IMR-90 (cell line): ENCODE data around the gene LRRTM3. TPM values are rescaled to one million over a fixed set of nuclear protein-coding genes. Genes with fewer than 3 reads are reported as not detected.

Experiments used
- ATAC-seq: fragments of 200-7000 bp; cut with Tn5 transposase; 2 replicates; pipeline ENCODE4 v1.9.1; 2020; ENCODE audit warnings: low read depth, mild to moderate bottlenecking, moderate library complexity
- BruUV-seq: library from RNA; stranded (reverse); fragments of 400-500 nt; replicated peaks from 2 replicates; lab custom pipeline; 2021; lab: Mats Ljungman, UMichigan
- CTCF ChIA-PET: fragments of 300-600 bp; formaldehyde crosslinking; extraction: SDS; loops from one replicate; lab custom pipeline; 2021; ENCODE audit warnings: antibody characterized with exemption; lab: Yijun Ruan, JAX
- POLR2A ChIA-PET: fragments of 300-600 bp; sonication (Branson Sonifier 250); formaldehyde crosslinking; loops from one replicate; lab custom pipeline; 2022; ENCODE audit warnings: antibody characterized with exemption; ENCODE audit not compliant: unreplicated experiment; lab: Charles Lee
- DNase-seq: peaks from one replicate; pipeline ENCODE4 v3.0.0; 2013
- H2AFZ ChIP-seq: replicated peaks from 2 replicates; pipeline ENCODE3; 2013; ENCODE audit warnings: low read length, mild to moderate bottlenecking; ENCODE audit not compliant: poor library complexity
- H2AK5ac ChIP-seq: 2 replicates; pipeline ENCODE4 v1.6.1; 2013; ENCODE audit warnings: low read depth, low read length, inconsistent platforms
- H2AK9ac ChIP-seq: replicated peaks from 2 replicates; pipeline ENCODE3; 2013; ENCODE audit warnings: mild to moderate bottlenecking, low read depth, low read length, moderate library complexity; ENCODE audit not compliant: poor library complexity
- H2BK120ac ChIP-seq: 2 replicates; pipeline ENCODE4 v1.6.1; 2013; ENCODE audit warnings: low read depth, low read length, inconsistent platforms
- H2BK15ac ChIP-seq: 3 replicates; pipeline ENCODE4 v1.6.1; 2013; ENCODE audit warnings: low read depth, low read length, inconsistent platforms
- H2BK20ac ChIP-seq: 2 replicates; pipeline ENCODE4 v1.6.1; 2013; ENCODE audit warnings: low read depth, mild to moderate bottlenecking, inconsistent platforms, low read length, moderate library complexity
- H2BK5ac ChIP-seq: 2 replicates; pipeline ENCODE4 v1.6.1; 2013; ENCODE audit warnings: mild to moderate bottlenecking, low read depth, low read length, inconsistent platforms; ENCODE audit not compliant: poor library complexity, severe bottlenecking
- H3K14ac ChIP-seq: replicated peaks from 2 replicates; pipeline ENCODE4 v1.6.1; 2013; ENCODE audit warnings: low read depth, low read length, inconsistent platforms
- H3K18ac ChIP-seq: 2 replicates; pipeline ENCODE4 v1.6.1; 2013; ENCODE audit warnings: low read depth, low read length, control low read depth
- H3K23ac ChIP-seq: 2 replicates; pipeline ENCODE4 v1.6.1; 2013; ENCODE audit warnings: low read depth, low read length, inconsistent platforms
- H3K27ac ChIP-seq: 2 replicates; pipeline ENCODE4 v1.5.1; 2013; ENCODE audit warnings: mild to moderate bottlenecking, control low read depth, low read length; ENCODE audit not compliant: insufficient read depth
- H3K27me3 ChIP-seq: 2 replicates; pipeline ENCODE4 v1.6.1; 2013; ENCODE audit warnings: low read length; ENCODE audit not compliant: control insufficient read depth, insufficient read depth
- H3K36me3 ChIP-seq: 2 replicates; pipeline ENCODE4 v1.6.1; 2013; ENCODE audit warnings: low read length, mixed read lengths; ENCODE audit not compliant: control insufficient read depth, insufficient read depth
- H3K4ac ChIP-seq: 2 replicates; pipeline ENCODE4 v1.6.1; 2013; ENCODE audit warnings: low read depth, low read length, inconsistent platforms
- H3K4me1 ChIP-seq: 2 replicates; pipeline ENCODE4 v1.6.1; 2013; ENCODE audit warnings: low read length, mixed read lengths; ENCODE audit not compliant: control insufficient read depth, insufficient read depth
- H3K4me2 ChIP-seq: 2 replicates; pipeline ENCODE4 v1.6.1; 2013; ENCODE audit warnings: low read depth, mild to moderate bottlenecking, control low read depth, low read length, moderate library complexity
- H3K4me3 ChIP-seq: 2 replicates; pipeline ENCODE4 v1.5.1; 2013; ENCODE audit warnings: low read depth, mild to moderate bottlenecking, control low read depth, low read length, moderate library complexity; ENCODE audit not compliant: insufficient read depth
- H3K56ac ChIP-seq: 2 replicates; pipeline ENCODE4 v1.6.1; 2013; ENCODE audit warnings: low read length, inconsistent platforms; ENCODE audit not compliant: insufficient read depth; ENCODE audit errors: extremely low read depth
- H3K79me1 ChIP-seq, 2 experiments: 2 replicates each; pipeline ENCODE4 v1.6.1; 2013; ENCODE audit warnings: low read length in 2 of 2, inconsistent platforms in 1 of 2, low read depth in 1 of 2
- H3K9ac ChIP-seq: 2 replicates; pipeline ENCODE4 v1.6.1; 2013; ENCODE audit warnings: low read depth, low read length, control low read depth
- H3K9me1 ChIP-seq: 2 replicates; pipeline ENCODE4 v1.6.1; 2013; ENCODE audit warnings: low read length, inconsistent platforms; ENCODE audit not compliant: insufficient read depth
- H3K9me3 ChIP-seq: 2 replicates; pipeline ENCODE4 v1.6.1; 2013; ENCODE audit warnings: low read length; ENCODE audit not compliant: control insufficient read depth, insufficient read depth
- H4K20me1 ChIP-seq: 2 replicates; pipeline ENCODE4 v1.6.1; 2013; ENCODE audit warnings: low read length, inconsistent platforms; ENCODE audit not compliant: insufficient read depth
- H4K5ac ChIP-seq: 2 replicates; pipeline ENCODE4 v1.6.1; 2013; ENCODE audit warnings: mild to moderate bottlenecking, low read depth, low read length, control low read depth
- H4K8ac ChIP-seq, 2 experiments: 2 replicates each; pipeline ENCODE4 v1.6.1; 2013; ENCODE audit warnings: low read depth in 2 of 2, low read length in 2 of 2, control low read depth in 1 of 2, inconsistent platforms in 1 of 2
- H4K91ac ChIP-seq: 2 replicates; pipeline ENCODE4 v1.6.1; 2013; ENCODE audit warnings: low read depth, low read length, inconsistent platforms; ENCODE audit not compliant: insufficient read depth
- BHLHE40 ChIP-seq: fragments of 150-350 bp; IDR thresholded peaks from 2 replicates; pipeline ENCODE4 v1.6.1; 2016; ENCODE audit warnings: mild to moderate bottlenecking, low read depth, low read length
- CEBPB ChIP-seq: IDR thresholded peaks from 2 replicates; pipeline ENCODE4 v1.6.1; 2012; ENCODE audit warnings: low read depth, low read length, improper control_type of control experiment
- CTCF ChIP-seq: conservative IDR thresholded peaks from 2 replicates; pipeline ENCODE4 v1.5.1; 2012; ENCODE audit warnings: mild to moderate bottlenecking, low read depth, low read length, improper control_type of control experiment
- ELK1 ChIP-seq: fragments of 150-350 bp; IDR thresholded peaks from 2 replicates; pipeline ENCODE4 v1.6.1; 2016; ENCODE audit warnings: low read depth, mild to moderate bottlenecking, low read length, moderate library complexity, borderline replicate concordance
- FOS ChIP-seq: fragments of 150-350 bp; IDR thresholded peaks from 2 replicates; pipeline ENCODE4 v1.6.1; 2016; ENCODE audit warnings: low read depth, low read length
- MAFK ChIP-seq: IDR thresholded peaks from 2 replicates; pipeline ENCODE4 v1.6.1; 2012; ENCODE audit warnings: low read depth, low read length, improper control_type of control experiment
- MAZ ChIP-seq: IDR thresholded peaks from 2 replicates; pipeline ENCODE4 v1.6.1; 2012; ENCODE audit warnings: low read depth, mild to moderate bottlenecking, low read length, improper control_type of control experiment, moderate library complexity, borderline replicate concordance
- MXI1 ChIP-seq: IDR thresholded peaks from 2 replicates; pipeline ENCODE4 v1.6.1; 2012; ENCODE audit warnings: low read depth, mild to moderate bottlenecking, low read length, moderate library complexity, borderline replicate concordance
- NFE2L2 ChIP-seq: fragments of 150-350 bp; IDR thresholded peaks from 2 replicates; pipeline ENCODE4 v1.6.1; 2016; ENCODE audit warnings: low read depth, mild to moderate bottlenecking, low read length
- POLR2A ChIP-seq: IDR thresholded peaks from 2 replicates; pipeline ENCODE4 v1.6.1; 2012; ENCODE audit warnings: mild to moderate bottlenecking, low read depth, low read length
- SMC3 ChIP-seq: fragments of 150-350 bp; IDR thresholded peaks from 2 replicates; pipeline ENCODE4 v1.6.1; 2016; ENCODE audit warnings: low read depth, mild to moderate bottlenecking, antibody characterized with exemption, low read length, moderate library complexity
- WGBS, 2 experiments: methylation state at CpG; one replicate each; pipeline versions ENCODE4 v1.1.5 to v1.1.7; 2013; ENCODE audit warnings: missing lambda C conversion rate in 2 of 2; ENCODE audit not compliant: insufficient read length in 1 of 2; ENCODE audit errors: extremely low coverage in 2 of 2; 5-methylcytosine and 5-hydroxymethylcytosine counted together
- dilution Hi-C: fragments of 300-500 bp; cut with HindIII; formaldehyde crosslinking; loops from one replicate; pipeline ENCODE4 v1.14.3; 2018; ENCODE audit warnings: low sequenced_read_pairs; ENCODE audit not compliant: unreplicated experiment
- in situ Hi-C: fragments of 300-500 bp; cut with MboI; formaldehyde crosslinking; loops from 3 replicates; pipeline ENCODE4 v1.14.3; 2019; ENCODE audit warnings: low sequenced_read_pairs, inconsistent platforms, mixed read lengths
- intact Hi-C: fragments of 100-400 bp; cut with micrococcal nuclease; formaldehyde crosslinking; loops from 2 replicates; pipeline ENCODE4 v1.10.0; 2022
- polyA plus RNA-seq, 3 experiments: library from polyadenylated mRNA; depleted of rRNA; stranded (reverse); fragments of >200 nt; gene quantifications; 2 replicates each; pipeline ENCODE4 v1.2.3, GENCODE V29; 2012; ENCODE audit warnings: low replicate concordance in 1 of 3
- total RNA-seq: library from RNA; depleted of rRNA; stranded (reverse); fragments of >200 nt; gene quantifications from 2 replicates; pipeline ENCODE4 v1.2.3, GENCODE V29; 2012

The LRRTM3 gene
- total and polyA plus RNA-seq, 2 of the 4 experiments (the other 2 are of a cell fraction) = under 0.01 TPM; not detected in 1

- no peaks in the 10 kb centered on the region for H3K79me1 ChIP-seq
- CTCF ChIA-PET = interaction anchor here (1.2 kb wide), 1 partner anchor 14 kb away, joined by 3 read pairs; no protein-coding TSS in a partner anchor
- no peak overlapping the region for H2AK5ac ChIP-seq
- in situ Hi-C loops (no loop called here), intact Hi-C loops (no loop called here), dilution Hi-C loops (no loop called here)
- no TSS peak for BruUV-seq
- H4K8ac ChIP-seq = no peak overlapping the region
- WGBS, 2 experiments = no CpG with 5 or more reads among the region's 2 CpGs
- ATAC-seq (no peak), DNase-seq (no peak)
- no peak overlapping the region for H2AFZ ChIP-seq
- H2BK15ac ChIP-seq = no peak overlapping the region
- no peak overlapping the region for H4K91ac ChIP-seq
- no peak overlapping the region for H2BK20ac ChIP-seq
- no peaks in the 10 kb centered on the region for H3K9me1 ChIP-seq
- H3K23ac ChIP-seq = no peak overlapping the region
- H3K27me3 ChIP-seq = no peaks in the 10 kb centered on the region
- H3K18ac ChIP-seq = no peak overlapping the region
- no peak overlapping the region for H3K4ac ChIP-seq
- H3K4me2 ChIP-seq = no peak overlapping the region
- no peak overlapping the region for H4K5ac ChIP-seq
- TF ChIP-seq CEBPB (no peak), NFE2L2 (no peak), MAFK (no peak), POLR2A (no peak), BHLHE40 (no peak), SMC3 (no peak), CTCF (no peak), MAZ (no peak), MXI1 (no peak), ELK1 (no peak), FOS (no peak)
- no peak overlapping the region for H2BK5ac ChIP-seq
- H3K56ac ChIP-seq = no peak overlapping the region
- no peaks in the 10 kb centered on the region for H3K9me3 ChIP-seq
- no peaks in the 10 kb centered on the region for H3K36me3 ChIP-seq
- no peaks in the 10 kb centered on the region for H3K4me1 ChIP-seq
- no peak overlapping the region for H3K14ac ChIP-seq
- no peaks in the 10 kb centered on the region for H4K20me1 ChIP-seq
- H3K9ac ChIP-seq = no peak overlapping the region
- no peak overlapping the region for H3K27ac ChIP-seq
- POLR2A ChIA-PET = no interaction called here
- H2BK120ac ChIP-seq = no peak overlapping the region
- no peak overlapping the region for H3K4me3 ChIP-seq
- no peak overlapping the region for H2AK9ac ChIP-seq
These were observed 9.8 kb upstream of the LRRTM3 start for GRCh38 chr10:66916030-66916429.
